ENCODE data around the gene IQGAP1.
A peak's percentile ranks its signal among the peaks of the same experiment; 100 is the strongest.
"Not testable (repeated sequence)": the region's sequence is repeated elsewhere in the genome, so short reads cannot be mapped to it uniquely, and the experiment has no call there.

The IQGAP1 gene

GRCh38 chr15:90412356-90413194 lies 24.5 kb downstream of the IQGAP1 start:
- DNase-seq = peak; percentile 56

GRCh38 chr15:90413411-90414379 lies 25.7 kb downstream of the IQGAP1 start:
- DNase-seq = no peak

- no peak for DNase-seq
Measured at GRCh38 chr15:90414408-90415028, 26.5 kb downstream of the IQGAP1 start.

GRCh38 chr15:90416052-90416451 lies 28.0 kb downstream of the IQGAP1 start:
- DNase-seq = not testable (repeated sequence)

- DNase-seq = no peak
Measured at GRCh38 chr15:90418627-90419026, 30.6 kb downstream of the IQGAP1 start.

GRCh38 chr15:90419206-90419605 lies 31.2 kb downstream of the IQGAP1 start:
- no peak for DNase-seq

- no peak for DNase-seq
Measured at GRCh38 chr15:90419738-90420406, 31.8 kb downstream of the IQGAP1 start.

- DNase-seq = no peak
Measured at GRCh38 chr15:90420451-90420850, 32.4 kb downstream of the IQGAP1 start.

GRCh38 chr15:90421527-90421926 lies 33.5 kb downstream of the IQGAP1 start:
- DNase-seq = no peak

GRCh38 chr15:90422043-90422442 lies 34.0 kb downstream of the IQGAP1 start:
- DNase-seq = no peak

GRCh38 chr15:90422936-90423335 lies 34.9 kb downstream of the IQGAP1 start:
- DNase-seq = no peak

GRCh38 chr15:90423801-90424319 lies 35.8 kb downstream of the IQGAP1 start:
- no peak for DNase-seq

- no peak for DNase-seq
Measured at GRCh38 chr15:90425726-90426346, 37.8 kb downstream of the IQGAP1 start.

GRCh38 chr15:90427185-90427584 lies 39.1 kb downstream of the IQGAP1 start:
- DNase-seq = no peak

GRCh38 chr15:90432253-90432652 lies 44.2 kb downstream of the IQGAP1 start:
- DNase-seq = no peak

GRCh38 chr15:90435652-90436337 lies 47.8 kb downstream of the IQGAP1 start:
- no peak for DNase-seq

GRCh38 chr15:90436952-90437351 lies 48.9 kb downstream of the IQGAP1 start:
- no peak for DNase-seq

GRCh38 chr15:90437516-90437915 lies 49.5 kb downstream of the IQGAP1 start:
- DNase-seq = no peak

- no peak for DNase-seq
Measured at GRCh38 chr15:90439946-90440345, 51.9 kb downstream of the IQGAP1 start.

GRCh38 chr15:90441027-90441426 lies 53.0 kb downstream of the IQGAP1 start:
- DNase-seq = no peak

- DNase-seq = no peak
Measured at GRCh38 chr15:90442423-90442822, 54.4 kb downstream of the IQGAP1 start.

Data from NCI-H510A (cell line).